Fibroblast of skin of right biceps (primary cell): ENCODE data around the gene PARD6G.
A peak's percentile ranks its signal among the peaks of the same experiment; 100 is the strongest.

Source experiments
- DNase-seq: peaks from one replicate; pipeline ENCODE4 v3.0.0-alpha.2; 2013

Gene PARD6G

DNA sequence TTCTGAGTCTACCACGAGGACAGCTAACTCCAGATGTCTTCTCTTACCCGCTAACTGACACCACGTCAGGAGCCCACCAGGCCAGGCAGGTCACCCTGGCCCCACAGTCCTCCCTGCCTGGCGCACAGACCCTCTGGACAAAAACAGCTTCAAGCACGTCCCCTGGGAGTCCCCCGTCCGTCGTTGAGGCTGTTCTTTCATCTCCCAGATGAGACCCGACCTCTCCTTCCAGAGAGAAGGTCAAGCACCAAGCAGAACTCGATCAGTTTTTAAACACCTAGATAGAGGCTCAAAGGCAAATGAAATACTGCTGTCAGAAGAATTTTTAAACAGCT lies 57.8 kb downstream of the PARD6G start:
- DNase-seq, result no peak

DNA sequence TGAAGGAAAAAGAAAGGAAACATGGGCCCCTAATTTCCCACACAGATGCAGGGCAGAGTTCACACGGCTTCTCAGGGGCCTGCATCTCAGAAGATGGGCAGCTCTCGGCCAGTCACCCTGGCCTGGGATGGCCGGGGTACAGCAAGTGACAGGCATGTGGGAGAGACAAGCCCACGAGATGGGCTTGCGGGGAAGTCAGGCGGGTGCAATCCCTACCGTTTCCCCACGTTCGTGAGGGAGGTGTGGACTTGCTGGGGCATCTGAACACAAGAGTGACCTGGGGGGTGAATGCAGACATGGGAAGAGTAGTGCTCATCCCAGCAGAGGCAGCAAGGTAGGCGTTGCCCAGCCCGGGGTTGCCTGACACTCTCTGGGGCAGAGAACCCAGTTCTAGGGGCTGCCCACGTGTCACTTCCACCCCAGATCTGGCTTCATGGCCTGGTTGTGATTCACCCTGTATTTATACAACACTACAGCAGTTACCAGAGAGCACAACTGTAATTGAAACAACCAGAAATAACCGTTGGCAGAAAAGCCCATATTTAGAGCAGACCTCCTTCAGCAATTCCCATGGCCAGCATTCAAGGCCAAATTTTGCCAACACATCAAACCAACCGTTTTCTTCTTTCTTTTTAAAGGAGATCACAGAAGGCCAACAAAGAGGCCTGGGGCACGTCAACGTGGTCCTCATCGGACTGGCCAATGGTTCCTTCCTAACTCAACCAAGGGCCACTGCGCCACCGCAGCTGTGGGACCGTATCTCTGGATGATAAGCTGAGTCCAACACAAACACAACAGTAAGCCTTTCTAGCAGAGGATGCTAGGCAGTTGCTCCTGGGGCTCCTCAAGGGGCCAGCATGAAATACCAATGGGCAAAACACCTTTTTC lies 58.4 kb downstream of the PARD6G start:
- DNase-seq, result no peak

DNA sequence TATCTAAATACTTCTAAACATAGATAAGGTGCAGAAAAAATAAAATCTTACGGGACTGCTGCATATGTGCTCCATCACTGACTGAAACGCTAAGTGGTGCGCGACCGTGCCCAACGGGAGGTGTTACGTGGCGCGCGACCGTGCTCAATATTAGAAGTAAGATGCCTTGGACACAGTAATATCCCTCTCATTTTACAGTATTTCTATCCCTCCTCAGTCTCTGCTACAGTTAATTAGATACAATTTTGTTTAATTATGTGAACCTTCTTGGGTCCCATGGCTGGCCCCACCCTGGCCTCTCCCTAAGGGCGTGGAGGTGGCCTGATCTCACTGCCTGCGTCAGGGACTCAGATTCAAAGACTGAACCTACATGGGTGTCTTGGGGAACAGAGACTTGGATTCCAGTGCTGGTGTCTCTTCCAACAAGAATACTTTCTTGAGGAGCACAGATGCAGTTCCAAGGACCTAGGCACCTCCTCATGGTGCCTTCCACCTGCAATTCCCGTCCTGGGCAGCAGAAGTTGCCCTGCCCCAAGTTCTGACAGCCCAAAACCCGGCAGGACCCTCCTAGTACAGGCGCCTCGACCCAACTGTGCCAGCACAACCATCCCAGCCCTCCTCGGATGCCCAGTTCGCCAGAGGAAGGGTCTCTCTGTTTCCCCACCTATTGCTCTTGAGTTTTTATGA lies 59.2 kb downstream of the PARD6G start:
- DNase-seq, result no peak

DNA sequence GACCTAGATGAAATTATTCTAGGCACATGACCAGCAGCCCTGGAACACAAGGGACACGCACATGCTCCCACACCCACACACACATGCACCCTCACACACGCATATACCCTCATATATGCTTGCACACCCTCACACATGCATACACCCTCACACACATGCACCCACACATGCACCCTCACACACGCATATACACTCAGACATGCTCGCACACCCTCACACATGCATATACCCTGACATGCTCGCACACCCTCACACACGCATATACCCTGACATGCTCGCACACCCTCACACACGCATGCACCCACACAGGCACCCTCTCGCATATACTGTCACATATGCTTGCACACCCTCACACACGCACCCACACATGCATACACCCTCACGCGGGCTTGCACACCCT lies 61.8 kb downstream of the PARD6G start:
- no peak for DNase-seq

GRCh38 chr18:80184243-80184772 lies 63.0 kb downstream of the PARD6G start:
- no peak for DNase-seq

- DNase-seq, result no peak
Observed at GRCh38 chr18:80183273-80184050, 63.9 kb downstream of the PARD6G start.

DNA sequence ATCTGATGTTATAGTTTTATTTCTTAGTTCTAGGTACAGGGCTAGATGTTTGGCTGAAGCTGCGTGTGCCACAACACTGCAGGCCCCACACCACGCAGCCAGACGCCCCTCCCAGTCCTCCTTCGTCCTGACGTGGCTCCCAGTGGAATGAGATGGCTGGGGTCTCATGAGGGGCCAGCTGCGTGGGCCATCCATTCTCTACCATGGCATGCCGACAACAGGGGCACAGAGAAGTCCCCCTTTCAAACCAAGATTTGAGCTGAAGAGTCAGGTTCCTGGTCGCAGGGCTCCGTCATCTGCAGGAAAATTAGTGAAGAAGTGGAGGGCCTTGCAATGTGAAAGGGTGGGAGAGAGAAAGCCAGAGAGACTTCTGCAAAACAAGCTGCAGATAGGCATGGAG lies 64.5 kb downstream of the PARD6G start:
- DNase-seq, result no peak

DNA sequence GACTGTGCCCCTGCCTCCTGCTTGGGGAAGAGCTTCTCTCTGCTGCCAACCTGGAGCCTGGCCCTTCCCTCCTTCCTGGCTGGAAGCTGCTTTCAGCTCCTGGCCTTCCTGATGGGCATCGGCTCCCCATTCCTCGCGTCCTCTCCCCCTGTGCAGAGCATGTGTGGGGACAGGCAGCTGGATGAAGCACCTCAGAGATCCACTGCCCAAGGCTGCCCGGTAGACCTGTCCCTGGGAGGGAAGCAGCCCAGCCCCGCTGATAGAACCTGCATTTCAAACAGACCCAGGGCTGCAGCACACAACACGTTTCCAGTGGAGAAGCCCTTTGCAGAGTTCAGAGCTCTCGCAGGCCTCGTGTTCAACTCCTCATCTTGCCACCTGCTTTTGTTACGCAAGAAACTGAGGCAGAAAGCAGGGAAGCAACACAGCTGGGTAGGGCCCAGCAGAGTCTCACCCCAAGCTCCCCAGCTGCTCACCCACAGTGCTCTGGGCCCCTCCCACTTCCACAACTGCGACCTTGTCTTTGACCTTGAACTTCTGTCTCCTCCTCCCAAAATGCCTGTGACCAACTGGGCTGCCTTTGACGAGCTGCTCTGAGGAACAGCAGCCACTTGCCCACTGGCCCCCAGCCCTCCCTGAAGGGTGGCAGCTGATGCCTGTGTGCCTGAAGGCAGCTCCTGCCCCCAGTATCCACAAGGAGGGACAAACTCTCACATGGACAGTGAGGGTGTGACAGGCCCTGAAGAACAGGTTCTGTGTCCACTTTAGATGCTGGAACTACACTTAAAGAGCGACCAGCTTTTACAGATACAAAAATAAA lies 65.5 kb downstream of the PARD6G start:
- no peak for DNase-seq

GRCh38 chr18:80180778-80181564 lies 66.3 kb downstream of the PARD6G start:
- DNase-seq, result no peak

- no peak for DNase-seq
Observed at GRCh38 chr18:80179857-80180558, 67.3 kb downstream of the PARD6G start.

DNA sequence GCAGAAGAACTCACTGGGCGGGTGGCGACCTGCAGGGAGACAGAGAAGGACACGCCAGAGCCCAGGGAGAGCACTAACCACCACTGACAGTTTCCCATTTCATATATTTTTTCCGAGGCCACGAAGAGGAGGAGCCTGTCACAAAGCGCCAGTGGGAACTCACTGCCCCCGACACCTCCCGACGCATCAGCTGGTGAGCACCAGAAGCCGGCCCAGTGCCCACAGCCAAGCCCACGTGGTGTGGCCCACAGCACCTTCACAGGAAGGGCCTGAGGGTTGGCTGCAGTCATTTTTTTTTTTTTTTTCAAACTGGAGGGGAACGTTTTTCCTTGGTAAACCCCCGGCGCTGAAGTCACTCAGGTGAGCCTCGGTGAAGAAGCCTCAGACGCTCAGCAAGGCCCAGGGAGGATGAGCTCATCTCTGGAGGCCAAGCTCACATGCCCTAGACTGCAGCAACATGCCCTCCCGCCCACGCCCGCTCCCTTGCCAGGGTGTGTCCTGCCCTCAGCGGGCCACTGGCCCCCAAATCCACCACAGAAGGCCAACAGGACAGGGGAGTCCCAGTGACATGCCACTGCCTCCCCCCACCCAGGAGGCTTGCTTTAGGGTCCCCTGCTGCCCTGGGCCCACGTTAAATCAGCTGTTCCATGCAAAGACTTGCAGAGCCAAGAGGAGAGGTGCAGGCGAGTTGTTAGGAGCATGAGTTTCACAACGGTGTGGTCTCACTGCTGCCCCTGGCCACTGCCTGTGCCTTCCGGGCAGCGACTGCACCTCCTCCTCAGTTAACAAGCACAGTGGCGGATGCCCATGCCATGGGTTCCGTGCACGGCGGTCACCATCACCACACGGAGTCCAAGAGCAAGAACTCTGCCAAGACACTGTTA lies 68.1 kb downstream of the PARD6G start:
- no peak for DNase-seq

- DNase-seq, result no peak
Observed at GRCh38 chr18:80177128-80177527, 70.2 kb downstream of the PARD6G start.

DNA sequence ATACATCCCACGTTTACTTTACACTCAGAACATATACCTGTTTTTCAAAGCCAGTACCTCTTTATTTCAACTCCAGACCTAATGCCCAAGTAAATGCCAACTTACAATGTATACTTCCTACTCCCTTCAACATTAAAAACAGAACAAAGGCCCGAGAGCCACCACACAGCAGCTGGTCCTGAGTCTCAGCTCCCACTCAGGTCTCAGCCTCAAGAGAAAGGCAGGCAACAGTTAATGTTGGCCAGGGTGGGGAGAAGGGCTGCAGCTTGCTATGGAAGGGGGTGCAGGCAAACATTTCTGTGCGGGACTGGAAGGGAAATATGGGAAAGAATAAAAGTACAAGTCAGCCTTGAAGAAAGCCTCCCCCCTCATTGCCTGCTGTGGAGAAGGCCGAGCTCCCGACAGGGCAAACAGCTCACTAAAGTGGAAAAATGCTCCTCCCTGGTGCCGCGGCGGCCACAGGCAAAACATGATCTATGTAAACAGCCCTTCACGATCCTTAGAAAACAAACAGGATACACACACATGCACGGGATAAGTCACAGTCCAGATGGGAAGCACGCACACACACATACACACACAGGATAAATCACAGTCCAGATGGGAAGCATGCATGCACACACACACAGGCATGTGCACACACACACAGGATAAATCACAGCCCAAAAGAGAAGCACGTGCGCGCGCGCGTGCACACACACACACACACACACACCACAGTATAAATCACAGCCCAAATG lies 70.8 kb downstream of the PARD6G start:
- peak; percentile 41 for DNase-seq

DNA sequence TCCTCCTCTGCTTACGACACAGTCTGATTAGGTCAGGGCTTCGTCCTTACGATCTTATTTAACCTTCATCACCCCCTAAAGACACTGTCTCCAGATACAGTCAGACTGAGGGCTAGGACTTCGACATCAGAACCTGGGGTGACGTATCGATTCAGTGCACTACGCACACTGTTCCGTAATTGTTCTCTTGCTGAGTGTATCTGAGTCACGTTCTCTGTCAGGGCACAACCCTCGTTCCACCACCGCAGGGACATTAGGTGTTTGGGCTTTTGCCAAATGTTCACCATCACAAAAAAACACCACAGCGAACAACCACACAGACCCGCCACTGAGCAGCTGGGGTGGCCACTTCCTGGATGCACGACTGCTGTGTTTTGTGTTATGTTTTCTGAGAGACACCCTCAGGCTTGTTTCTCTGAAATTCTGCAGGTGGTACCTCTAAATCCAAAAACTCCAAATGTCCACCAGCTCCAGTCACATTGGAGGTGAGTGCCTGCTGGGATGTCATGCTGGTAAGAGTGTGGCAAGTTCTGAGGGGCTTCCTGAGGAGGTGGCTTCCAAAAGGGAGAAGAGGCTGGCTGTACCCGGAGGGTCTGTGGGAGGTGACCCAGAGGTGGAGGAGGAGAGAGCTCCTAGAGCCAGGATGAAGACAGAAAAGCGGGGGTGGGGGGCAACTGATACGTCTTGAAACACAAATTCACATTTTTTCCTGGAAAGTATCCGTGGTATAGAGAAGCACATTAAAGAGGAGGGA lies 71.7 kb downstream of the PARD6G start:
- DNase-seq, result no peak

- no peak for DNase-seq
Observed at GRCh38 chr18:80173060-80173459, 74.3 kb downstream of the PARD6G start.

DNA sequence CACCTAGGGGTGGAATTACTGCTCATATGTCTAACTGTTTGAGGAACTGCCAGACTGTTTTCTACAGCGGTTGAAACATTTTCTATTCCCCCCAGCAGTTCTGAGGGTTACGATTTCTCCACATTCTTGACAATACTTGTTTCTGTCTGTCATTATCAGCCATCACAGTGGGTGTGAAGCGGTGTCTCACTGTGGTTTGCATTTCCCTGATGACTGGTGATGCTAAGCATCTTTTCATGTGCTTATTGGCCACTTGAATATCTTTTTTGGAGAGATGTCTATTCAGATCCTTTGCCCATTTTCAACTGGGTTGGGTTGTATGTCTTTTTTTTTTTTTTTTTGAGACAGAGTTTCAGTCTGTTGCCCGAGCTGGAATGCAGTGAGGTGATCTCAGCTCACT lies 75.3 kb downstream of the PARD6G start:
- DNase-seq, result peak; percentile 44

GRCh38 chr18:80171054-80171872 lies 76.1 kb downstream of the PARD6G start:
- peak; percentile 65 for DNase-seq
